NK-92 treated with Interleukin-12 subunit alpha and Interleukin-12 subunit beta, amount 100 ng/mL, for 24 hours (cell line): ENCODE results near the gene MTHFD1L.
"Not testable (repeated sequence)": the region's sequence is repeated elsewhere in the genome, so short reads cannot be mapped to it uniquely, and the experiment has no call there.

Experiments used
- DNase-seq: peaks from one replicate; lab custom pipeline; 2025; lab: John Stamatoyannopoulos, UW

The MTHFD1L gene

GRCh38 chr6:150865406-150866146 lies at the start of gene MTHFD1L:
Gene MTHFD1L (plus strand): TSS chr6:150865702. CDS start chr6:150865823, 121 bp downstream.
- DNase-seq, result peak; percentile 69

- not testable (repeated sequence) for DNase-seq
Observed at GRCh38 chr6:150816554-150816953, 48.9 kb upstream of the MTHFD1L start.

DNA sequence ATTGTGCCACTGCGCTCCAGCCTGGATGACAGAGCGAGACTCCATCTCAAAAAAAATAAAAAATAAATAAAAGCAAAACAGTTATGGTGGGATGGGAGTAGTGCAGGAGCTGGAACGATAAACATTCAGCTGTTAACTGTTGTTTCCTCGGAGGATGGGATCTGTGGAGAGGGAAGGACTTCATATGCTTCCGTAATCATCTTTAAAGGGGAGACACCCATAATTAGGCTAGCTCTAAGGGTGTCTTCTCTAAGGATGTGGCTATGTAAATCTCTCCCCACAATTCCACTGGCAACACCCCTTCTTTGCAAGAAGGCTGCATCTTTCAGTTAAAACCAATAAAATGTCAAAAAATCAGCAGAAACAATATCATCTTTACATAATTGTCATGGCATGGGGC lies 42.6 kb upstream of the MTHFD1L start:
- DNase-seq, result no peak

- no peak for DNase-seq
Observed at GRCh38 chr6:150826788-150827187, 38.7 kb upstream of the MTHFD1L start.

GRCh38 chr6:150828107-150828506 lies 37.4 kb upstream of the MTHFD1L start:
- DNase-seq, result not testable (repeated sequence)

DNA sequence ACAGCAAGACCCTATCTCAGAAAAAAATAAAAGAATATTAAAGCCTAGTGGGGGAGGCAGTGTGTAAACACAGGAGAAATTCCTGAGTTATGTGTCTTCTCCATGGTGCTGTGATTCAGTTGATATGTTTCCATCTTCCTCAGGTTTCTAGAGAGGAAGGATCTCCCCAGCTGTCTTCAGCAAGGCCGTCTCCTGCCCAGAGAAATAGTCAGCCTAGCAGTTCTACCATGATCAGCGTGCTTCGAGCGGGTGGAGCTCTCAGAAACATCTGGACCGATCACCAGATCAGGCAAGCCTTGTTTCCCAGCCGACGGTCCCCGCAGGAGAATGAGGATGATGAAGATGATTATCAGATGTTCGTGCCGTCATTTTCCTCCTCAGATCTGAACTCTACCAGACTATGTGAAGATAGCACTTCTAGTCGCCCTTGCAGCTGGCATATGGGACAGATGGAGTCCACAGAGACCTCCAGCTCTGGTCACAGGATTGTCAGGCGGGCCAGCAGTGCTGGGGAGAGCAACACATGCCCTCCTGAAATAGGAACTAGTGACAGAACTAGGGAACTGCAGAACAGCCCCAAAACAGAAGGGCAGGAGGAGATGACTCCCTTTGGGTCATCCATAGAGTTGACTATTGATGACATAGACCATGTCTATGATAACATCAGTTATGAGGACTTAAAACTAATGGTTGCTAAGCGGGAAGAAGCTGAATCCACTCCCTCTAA lies 34.9 kb upstream of the MTHFD1L start:
- no peak for DNase-seq

GRCh38 chr6:150831577-150831976 lies 33.9 kb upstream of the MTHFD1L start:
- DNase-seq, result no peak

- no peak for DNase-seq
Observed at GRCh38 chr6:150835620-150836019, 29.9 kb upstream of the MTHFD1L start.

DNA sequence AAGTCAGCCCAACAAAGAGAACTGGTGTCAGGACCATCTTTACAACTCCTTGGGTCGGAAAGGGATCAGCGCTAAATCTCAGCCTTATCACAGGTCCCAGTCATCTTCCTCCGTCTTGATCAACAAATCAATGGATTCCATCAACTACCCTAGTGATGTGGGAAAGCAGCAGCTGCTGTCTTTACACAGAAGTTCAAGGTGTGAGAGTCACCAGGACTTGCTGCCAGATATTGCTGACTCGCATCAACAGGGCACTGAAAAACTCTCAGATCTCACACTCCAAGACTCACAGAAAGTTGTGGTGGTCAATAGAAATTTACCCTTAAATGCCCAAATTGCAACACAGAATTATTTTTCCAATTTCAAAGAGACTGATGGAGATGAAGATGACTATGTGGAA lies 25.3 kb upstream of the MTHFD1L start:
- no peak for DNase-seq

DNA sequence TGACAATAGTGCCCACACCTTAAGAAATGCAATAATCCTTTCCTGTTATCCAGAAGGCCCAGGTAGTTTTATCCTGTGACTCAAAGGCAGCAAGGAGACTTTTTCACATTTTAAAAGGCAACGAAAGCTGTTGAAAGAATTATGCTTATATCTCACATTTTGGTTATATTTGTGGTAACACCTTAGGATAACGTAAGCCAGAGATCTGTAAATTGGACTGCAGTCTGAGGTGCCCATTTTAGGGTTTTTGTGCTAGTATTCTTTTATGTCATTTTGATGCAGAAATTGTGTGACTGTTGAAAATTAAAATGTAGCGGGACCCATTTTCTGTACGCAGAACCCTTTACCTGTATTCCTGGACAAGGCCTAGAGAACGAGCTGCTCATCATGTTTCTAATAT lies 24.3 kb upstream of the MTHFD1L start:
- no peak for DNase-seq

GRCh38 chr6:150841697-150842096 lies 23.8 kb upstream of the MTHFD1L start:
- DNase-seq, result no peak

DNA sequence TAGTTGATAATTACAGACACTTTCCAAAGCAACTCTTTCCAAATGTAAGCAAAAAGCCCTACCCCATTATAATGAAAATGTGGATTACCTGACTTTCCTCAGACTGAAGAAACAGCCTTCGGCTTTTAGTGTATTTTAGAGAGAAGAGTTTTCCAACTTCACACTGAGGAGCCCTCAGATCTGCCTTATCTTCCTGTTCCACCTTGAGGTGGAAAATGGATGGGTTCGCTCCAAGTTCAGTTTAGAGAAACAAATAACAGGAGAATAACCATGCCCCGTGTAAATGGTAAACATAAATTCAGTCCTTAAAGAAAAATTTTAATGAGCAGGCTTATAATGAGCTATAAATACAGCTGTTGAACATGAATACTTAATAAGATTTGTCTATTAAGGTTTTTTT lies 21.1 kb upstream of the MTHFD1L start:
- DNase-seq, result no peak

GRCh38 chr6:150846641-150847040 lies 18.9 kb upstream of the MTHFD1L start:
- DNase-seq, result no peak

DNA sequence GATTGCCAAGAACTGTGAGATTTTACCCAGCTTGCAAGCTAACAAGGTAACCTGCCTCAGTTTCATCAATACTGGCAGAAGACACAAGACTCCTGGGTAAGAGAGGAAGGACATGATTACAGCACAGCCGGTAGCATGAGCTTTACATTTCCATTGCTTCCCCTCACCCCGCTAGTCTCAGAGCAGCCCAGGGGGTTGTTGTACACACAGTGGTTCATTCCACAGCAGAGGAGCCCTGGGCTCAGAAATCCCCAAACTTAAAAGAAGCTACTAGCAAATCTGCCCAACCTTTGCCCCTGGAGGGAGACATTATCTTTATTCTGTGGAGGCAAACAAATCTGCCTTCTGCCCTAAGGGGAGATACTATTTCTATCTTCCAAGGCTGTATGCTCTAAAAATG lies 17.1 kb upstream of the MTHFD1L start:
- no peak for DNase-seq

DNA sequence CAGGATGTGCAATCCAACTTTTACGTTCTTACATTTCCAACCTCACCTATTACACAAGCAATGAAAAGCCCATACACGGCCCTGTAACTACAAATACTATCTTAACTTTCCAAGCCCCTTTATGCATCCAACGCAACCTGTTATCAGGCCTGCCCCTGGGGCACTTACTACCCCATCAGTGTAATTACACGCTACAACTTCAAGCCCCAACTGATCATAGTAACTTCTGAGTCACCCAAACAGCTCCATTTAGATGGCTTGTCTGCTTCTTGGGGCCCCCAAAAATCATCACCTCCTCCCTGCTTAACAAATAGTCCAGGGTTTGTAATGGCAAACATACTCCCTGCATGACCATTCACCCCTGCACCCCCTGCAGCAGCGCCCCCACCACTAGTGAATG lies 11.1 kb upstream of the MTHFD1L start:
- not testable (repeated sequence) for DNase-seq

DNA sequence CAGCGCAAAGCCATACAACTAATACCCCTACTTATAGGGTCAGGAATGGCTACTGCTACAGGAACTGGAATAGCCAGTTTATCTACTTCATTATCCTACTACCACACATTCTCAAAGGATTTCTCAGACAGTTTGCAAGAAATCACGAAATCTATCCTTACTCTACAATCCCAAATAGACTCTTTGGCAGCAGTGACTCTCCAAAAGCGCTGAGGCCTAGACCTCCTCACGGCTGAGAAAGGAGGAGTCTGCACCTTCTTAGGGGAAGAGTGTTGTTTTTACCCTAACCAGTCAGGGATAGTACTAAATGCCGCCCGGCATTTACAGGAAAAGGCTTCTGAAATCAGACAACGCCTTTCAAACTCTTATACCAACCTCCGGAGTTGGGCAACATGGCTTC lies 10.3 kb upstream of the MTHFD1L start:
- not testable (repeated sequence) for DNase-seq

DNA sequence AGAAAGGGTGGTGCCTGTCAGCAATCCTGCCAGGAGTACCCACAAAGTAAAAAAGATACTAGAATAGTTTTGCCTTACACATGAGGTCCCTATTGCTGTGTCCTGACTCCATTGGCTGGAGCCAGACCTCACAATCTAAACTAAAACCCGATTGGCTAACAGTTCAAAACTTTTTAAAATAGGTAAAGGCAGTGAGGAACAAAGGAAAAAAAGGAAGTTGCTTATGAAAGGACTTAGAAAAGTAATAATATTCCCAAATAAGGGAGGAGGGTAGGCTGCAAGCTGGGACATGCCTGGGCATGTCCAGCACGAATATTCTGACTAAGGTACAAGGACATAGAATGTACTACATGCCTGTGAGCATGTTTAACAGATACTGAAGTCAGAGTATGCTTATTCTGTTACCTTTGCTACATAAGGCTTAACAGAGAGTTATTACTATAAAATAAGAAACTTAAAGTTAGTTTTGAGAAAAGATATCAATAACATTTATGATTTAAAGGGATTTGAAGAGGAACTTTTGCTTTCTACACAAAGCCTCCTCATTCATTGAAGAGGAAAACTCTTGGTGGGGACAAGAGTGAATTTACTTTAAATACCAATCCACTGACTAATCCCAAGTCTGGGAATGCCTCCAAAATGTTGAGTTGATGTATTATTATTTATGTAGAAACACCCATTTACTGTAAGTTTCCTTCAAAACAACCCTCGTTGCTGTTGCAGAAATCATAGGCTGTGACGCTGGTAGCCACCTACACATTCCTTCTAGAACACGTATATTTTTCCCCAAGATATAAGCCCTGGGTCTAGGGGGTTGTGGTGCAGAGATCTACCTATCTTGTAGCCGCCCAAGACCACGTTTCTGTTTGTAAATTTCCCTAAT lies 8.2 kb upstream of the MTHFD1L start:
- no peak for DNase-seq

- DNase-seq, result no peak
Observed at GRCh38 chr6:150857945-150858308, 7.6 kb upstream of the MTHFD1L start.

DNA sequence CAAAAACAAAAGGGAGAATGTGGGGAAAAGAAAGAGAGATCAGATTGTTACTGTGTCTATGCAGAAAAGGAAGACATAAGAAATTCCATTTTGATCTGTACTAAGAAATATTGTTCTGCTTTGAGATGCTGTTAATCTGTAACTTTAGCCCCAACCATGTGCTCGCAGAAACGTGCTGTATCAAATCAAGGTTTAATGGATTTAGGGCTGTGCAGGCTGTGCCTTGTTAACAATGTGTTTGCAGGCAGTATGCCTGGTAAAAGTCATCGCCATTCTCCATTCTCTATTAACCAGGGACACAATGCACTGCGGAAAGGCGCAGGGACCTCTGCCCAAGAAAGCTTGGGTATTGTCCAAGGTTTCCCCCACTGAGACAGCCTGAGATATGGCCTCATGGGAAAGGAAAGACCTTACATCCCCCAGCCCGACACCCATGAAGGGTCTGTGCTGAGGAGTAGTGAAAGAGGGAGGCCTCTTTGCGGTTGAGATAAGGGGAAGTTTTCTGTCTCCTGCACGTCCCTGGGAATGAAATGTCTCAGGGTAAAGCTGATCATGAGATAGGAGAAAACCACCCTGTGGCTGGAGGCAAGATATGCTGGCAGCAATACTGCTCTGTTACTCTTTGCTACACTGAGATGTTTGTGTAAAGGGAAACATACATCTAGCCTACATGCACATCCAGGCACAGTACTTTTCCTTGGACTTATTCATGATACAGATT lies 3.9 kb upstream of the MTHFD1L start:
- DNase-seq, result not testable (repeated sequence)

DNA sequence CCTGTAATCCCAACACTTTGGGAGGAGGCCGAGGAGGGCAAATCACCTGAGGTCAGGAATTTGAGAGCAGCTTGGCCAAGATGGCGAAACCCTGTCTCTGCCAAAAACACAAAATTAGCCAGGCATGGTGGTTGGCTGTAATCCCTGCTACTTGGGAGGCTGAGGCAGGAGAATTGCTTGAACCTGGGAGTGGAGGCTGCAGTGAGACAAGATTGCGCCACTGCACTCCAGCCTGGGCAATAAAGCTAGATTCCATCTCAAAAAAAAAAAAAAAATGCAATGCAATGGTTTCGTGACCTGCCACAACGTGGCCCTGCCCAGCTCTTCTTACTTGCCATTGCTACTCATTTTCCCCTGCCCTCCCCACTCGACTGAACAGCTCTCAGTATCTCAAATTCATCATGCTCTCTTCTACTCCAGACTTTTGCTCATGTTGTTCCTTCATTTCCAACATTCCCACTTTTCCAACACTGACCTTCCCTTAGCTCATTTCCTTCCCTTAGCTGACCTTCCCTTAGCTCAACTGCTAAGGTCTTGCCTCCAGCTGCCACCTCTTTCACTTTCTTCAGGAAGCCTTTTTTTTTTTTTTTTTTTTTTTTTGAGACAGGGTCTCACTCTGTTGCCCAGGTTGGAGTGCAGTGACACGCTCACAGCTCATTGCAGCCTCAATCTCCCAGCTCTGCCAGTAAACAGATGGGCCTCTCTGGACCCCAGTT lies 2.1 kb upstream of the MTHFD1L start:
- DNase-seq, result no peak

GRCh38 chr6:150865043-150865405 lies 478 bp upstream of the MTHFD1L start:
- DNase-seq, result no peak
